ENCODE data around the gene NTRK3. TPM values are rescaled to one million over a fixed set of nuclear protein-coding genes. Genes with fewer than 3 reads are reported as not detected.

The NTRK3 gene
- total and polyA plus RNA-seq, 2 of the 8 experiments (the other 6 are each of a cell fraction or from before 2014, with no cell fraction given) = 4.5 to 6.8 TPM

DNA sequence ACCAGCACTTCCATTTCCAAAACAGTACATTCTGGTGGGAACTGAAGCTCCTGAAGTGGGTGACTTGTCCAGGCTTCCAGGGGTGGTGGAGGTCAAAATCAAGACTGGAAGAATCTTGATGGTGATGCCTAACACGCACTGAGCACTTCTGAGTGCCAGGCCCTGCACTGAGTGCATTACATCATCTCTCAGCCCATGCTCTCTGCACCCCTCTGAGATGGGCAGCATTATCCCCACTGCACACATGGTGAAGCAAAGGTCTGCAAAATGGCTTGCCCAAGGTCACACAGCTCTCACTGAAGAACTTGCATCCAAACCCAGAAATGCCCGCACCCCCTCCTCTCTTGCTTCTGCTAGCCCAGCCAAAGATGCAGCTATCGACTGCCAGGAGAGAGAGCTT lies 36.9 kb downstream of the NTRK3 start (continued):
- TF ChIP-seq, protein P1, sequence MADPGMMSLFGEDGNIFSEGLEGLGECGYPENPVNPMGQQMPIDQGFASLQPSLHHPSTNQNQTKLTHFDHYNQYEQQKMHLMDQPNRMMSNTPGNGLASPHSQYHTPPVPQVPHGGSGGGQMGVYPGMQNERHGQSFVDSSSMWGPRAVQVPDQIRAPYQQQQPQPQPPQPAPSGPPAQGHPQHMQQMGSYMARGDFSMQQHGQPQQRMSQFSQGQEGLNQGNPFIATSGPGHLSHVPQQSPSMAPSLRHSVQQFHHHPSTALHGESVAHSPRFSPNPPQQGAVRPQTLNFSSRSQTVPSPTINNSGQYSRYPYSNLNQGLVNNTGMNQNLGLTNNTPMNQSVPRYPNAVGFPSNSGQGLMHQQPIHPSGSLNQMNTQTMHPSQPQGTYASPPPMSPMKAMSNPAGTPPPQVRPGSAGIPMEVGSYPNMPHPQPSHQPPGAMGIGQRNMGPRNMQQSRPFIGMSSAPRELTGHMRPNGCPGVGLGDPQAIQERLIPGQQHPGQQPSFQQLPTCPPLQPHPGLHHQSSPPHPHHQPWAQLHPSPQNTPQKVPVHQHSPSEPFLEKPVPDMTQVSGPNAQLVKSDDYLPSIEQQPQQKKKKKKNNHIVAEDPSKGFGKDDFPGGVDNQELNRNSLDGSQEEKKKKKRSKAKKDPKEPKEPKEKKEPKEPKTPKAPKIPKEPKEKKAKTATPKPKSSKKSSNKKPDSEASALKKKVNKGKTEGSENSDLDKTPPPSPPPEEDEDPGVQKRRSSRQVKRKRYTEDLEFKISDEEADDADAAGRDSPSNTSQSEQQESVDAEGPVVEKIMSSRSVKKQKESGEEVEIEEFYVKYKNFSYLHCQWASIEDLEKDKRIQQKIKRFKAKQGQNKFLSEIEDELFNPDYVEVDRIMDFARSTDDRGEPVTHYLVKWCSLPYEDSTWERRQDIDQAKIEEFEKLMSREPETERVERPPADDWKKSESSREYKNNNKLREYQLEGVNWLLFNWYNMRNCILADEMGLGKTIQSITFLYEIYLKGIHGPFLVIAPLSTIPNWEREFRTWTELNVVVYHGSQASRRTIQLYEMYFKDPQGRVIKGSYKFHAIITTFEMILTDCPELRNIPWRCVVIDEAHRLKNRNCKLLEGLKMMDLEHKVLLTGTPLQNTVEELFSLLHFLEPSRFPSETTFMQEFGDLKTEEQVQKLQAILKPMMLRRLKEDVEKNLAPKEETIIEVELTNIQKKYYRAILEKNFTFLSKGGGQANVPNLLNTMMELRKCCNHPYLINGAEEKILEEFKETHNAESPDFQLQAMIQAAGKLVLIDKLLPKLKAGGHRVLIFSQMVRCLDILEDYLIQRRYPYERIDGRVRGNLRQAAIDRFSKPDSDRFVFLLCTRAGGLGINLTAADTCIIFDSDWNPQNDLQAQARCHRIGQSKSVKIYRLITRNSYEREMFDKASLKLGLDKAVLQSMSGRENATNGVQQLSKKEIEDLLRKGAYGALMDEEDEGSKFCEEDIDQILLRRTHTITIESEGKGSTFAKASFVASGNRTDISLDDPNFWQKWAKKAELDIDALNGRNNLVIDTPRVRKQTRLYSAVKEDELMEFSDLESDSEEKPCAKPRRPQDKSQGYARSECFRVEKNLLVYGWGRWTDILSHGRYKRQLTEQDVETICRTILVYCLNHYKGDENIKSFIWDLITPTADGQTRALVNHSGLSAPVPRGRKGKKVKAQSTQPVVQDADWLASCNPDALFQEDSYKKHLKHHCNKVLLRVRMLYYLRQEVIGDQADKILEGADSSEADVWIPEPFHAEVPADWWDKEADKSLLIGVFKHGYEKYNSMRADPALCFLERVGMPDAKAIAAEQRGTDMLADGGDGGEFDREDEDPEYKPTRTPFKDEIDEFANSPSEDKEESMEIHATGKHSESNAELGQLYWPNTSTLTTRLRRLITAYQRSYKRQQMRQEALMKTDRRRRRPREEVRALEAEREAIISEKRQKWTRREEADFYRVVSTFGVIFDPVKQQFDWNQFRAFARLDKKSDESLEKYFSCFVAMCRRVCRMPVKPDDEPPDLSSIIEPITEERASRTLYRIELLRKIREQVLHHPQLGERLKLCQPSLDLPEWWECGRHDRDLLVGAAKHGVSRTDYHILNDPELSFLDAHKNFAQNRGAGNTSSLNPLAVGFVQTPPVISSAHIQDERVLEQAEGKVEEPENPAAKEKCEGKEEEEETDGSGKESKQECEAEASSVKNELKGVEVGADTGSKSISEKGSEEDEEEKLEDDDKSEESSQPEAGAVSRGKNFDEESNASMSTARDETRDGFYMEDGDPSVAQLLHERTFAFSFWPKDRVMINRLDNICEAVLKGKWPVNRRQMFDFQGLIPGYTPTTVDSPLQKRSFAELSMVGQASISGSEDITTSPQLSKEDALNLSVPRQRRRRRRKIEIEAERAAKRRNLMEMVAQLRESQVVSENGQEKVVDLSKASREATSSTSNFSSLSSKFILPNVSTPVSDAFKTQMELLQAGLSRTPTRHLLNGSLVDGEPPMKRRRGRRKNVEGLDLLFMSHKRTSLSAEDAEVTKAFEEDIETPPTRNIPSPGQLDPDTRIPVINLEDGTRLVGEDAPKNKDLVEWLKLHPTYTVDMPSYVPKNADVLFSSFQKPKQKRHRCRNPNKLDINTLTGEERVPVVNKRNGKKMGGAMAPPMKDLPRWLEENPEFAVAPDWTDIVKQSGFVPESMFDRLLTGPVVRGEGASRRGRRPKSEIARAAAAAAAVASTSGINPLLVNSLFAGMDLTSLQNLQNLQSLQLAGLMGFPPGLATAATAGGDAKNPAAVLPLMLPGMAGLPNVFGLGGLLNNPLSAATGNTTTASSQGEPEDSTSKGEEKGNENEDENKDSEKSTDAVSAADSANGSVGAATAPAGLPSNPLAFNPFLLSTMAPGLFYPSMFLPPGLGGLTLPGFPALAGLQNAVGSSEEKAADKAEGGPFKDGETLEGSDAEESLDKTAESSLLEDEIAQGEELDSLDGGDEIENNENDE (IDR thresholded peaks at IDR 0.05; ENCODE audit: insufficient replicate concordance, low read length) = no peak
- TF ChIP-seq HDAC6 (IDR thresholded peaks at IDR 0.05; ENCODE audit: low read depth, low read length) = no peak
- TF ChIP-seq RFX5 (IDR thresholded peaks at IDR 0.05; ENCODE audit: borderline replicate concordance, low read depth, low read length) = no peak
- TF ChIP-seq KDM1A (IDR thresholded peaks at IDR 0.05; ENCODE audit: borderline replicate concordance, low read length) = no peak
- TF ChIP-seq BCL11A (IDR thresholded peaks at IDR 0.05; ENCODE audit: low read depth in 2 of 2, low read length in 2 of 2) = no peak
- TF ChIP-seq CHD2 (IDR thresholded peaks at IDR 0.05; ENCODE audit: low read length) = no peak
- no peak for TF ChIP-seq CHD1 (IDR thresholded peaks at IDR 0.05; ENCODE audit: low read depth, low read length)
- TF ChIP-seq TAF1 (IDR thresholded peaks at IDR 0.05; ENCODE audit: low read depth, low read length) = no peak
- no peak for TF ChIP-seq NANOG (IDR thresholded peaks at IDR 0.05; ENCODE audit: insufficient read depth, low read depth, low read length, poor library complexity, severe bottlenecking)
- no peak for TF ChIP-seq MAFK (IDR thresholded peaks at IDR 0.05; ENCODE audit: low read depth, low read length)
- TF ChIP-seq SP1 (IDR thresholded peaks at IDR 0.05; ENCODE audit: low read depth, low read length) = no peak
- no peak for TF ChIP-seq BACH1 (IDR thresholded peaks at IDR 0.05; ENCODE audit: low read length)
- TF ChIP-seq ASH2L (IDR thresholded peaks at IDR 0.05; ENCODE audit: low read length) = no peak
- no peak for TF ChIP-seq CBX8 (IDR thresholded peaks at IDR 0.05; ENCODE audit: borderline replicate concordance, low read depth, low read length)
